Liver (tissue), 3 donors: Measurements from ENCODE around the gene ATXN10.

Experiments used
- EGR1 ChIP-seq, 2 donors: IDR thresholded peaks; 2 replicates each; pipeline ENCODE4 v1.6.1; 2016 to 2018; ENCODE audit warnings: antibody characterized with exemption in 2 of 2, low read depth in 2 of 2
- FOXA1 ChIP-seq: IDR thresholded peaks from 2 replicates; pipeline ENCODE4 v1.6.1; 2016; ENCODE audit warnings: antibody characterized with exemption
- FOXA2 ChIP-seq: IDR thresholded peaks from 2 replicates; pipeline ENCODE4 v1.6.1; 2016; ENCODE audit warnings: antibody characterized with exemption
- GABPA ChIP-seq, 2 donors: IDR thresholded peaks in 1 of 2; conservative IDR thresholded peaks in 1 of 2; 2 replicates each; pipeline ENCODE4 v1.6.1; 2016; ENCODE audit warnings: antibody characterized with exemption in 2 of 2, mild to moderate bottlenecking in 1 of 2, moderate library complexity in 1 of 2
- JUND ChIP-seq, 2 donors: IDR thresholded peaks; 2 replicates each; pipeline ENCODE4 v1.6.1; 2016; ENCODE audit warnings: antibody characterized with exemption in 2 of 2
- RAD21 ChIP-seq, 2 donors: IDR thresholded peaks; 2 replicates each; pipeline ENCODE4 v1.6.1; 2016; ENCODE audit warnings: antibody characterized with exemption in 2 of 2, mild to moderate bottlenecking in 2 of 2
- RXRA ChIP-seq, 2 donors: IDR thresholded peaks; 2 replicates each; pipeline ENCODE4 v1.6.1; 2017 to 2018; ENCODE audit warnings: antibody characterized with exemption in 2 of 2, mild to moderate bottlenecking in 1 of 2
- SP1 ChIP-seq: IDR thresholded peaks from 2 replicates; pipeline ENCODE4 v1.6.1; 2018; ENCODE audit warnings: antibody characterized with exemption, mild to moderate bottlenecking
- TAF1 ChIP-seq: conservative IDR thresholded peaks from 2 replicates; pipeline ENCODE4 v1.6.1; 2016; ENCODE audit warnings: antibody characterized with exemption, mild to moderate bottlenecking
- TF ChIP-seq, protein P1 (sequence below): fragments of 150-350 bp; IDR thresholded peaks from 2 replicates; pipeline ENCODE4 v1.5.1; 2017; ENCODE audit warnings: improper control_type of control experiment, low read depth, low read length; ENCODE audit not compliant: missing input control
- TF ChIP-seq, protein P2 (sequence below): IDR thresholded peaks from 2 replicates; pipeline ENCODE4 v1.6.1; 2016; ENCODE audit warnings: antibody characterized with exemption
- TF ChIP-seq, protein P3 (sequence below): IDR thresholded peaks from 2 replicates; pipeline ENCODE4 v1.6.1; 2016; ENCODE audit warnings: antibody characterized with exemption, mild to moderate bottlenecking
- TF ChIP-seq, protein P4 (sequence below): IDR thresholded peaks from 2 replicates; pipeline ENCODE4 v1.6.1; 2016; ENCODE audit warnings: antibody characterized with exemption
- donor health status: healthy.
- donor health status: healthy.

DNA sequence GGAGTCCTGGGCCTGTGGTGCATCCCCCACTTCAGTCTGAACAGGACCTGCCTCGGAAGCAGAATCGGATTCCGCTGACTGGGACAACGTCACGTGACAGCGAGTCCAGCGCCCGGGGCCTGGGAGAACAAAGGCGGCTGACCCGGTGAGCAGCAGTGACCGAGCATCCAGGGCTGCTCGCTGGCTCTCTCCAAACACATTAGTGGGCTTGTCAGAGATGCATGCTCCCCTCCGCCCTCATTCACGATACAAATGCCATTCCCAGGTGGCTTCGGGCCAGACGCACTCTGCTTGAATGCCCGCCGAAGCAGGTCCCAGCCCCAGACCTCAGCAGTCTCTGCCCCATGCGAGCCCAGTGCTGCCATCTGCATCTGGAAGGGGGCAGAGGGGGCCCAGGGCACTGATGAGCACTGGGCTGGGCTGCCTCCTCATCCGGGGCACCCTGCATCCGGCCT lies 214.3 kb downstream of the ATXN10 start:
- TF ChIP-seq, protein P1, sequence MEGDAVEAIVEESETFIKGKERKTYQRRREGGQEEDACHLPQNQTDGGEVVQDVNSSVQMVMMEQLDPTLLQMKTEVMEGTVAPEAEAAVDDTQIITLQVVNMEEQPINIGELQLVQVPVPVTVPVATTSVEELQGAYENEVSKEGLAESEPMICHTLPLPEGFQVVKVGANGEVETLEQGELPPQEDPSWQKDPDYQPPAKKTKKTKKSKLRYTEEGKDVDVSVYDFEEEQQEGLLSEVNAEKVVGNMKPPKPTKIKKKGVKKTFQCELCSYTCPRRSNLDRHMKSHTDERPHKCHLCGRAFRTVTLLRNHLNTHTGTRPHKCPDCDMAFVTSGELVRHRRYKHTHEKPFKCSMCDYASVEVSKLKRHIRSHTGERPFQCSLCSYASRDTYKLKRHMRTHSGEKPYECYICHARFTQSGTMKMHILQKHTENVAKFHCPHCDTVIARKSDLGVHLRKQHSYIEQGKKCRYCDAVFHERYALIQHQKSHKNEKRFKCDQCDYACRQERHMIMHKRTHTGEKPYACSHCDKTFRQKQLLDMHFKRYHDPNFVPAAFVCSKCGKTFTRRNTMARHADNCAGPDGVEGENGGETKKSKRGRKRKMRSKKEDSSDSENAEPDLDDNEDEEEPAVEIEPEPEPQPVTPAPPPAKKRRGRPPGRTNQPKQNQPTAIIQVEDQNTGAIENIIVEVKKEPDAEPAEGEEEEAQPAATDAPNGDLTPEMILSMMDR: no peak
- TF ChIP-seq, protein P2, sequence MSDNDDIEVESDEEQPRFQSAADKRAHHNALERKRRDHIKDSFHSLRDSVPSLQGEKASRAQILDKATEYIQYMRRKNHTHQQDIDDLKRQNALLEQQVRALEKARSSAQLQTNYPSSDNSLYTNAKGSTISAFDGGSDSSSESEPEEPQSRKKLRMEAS: no peak
- no peak for TF ChIP-seq FOXA1
- no peak for TF ChIP-seq EGR1 (IDR thresholded peaks at IDR 0.05; ENCODE audit: low read depth in 2 of 2)
- no peak for TF ChIP-seq GABPA (IDR thresholded peaks at IDR 0.05 in 1 of 2, conservative IDR thresholded peaks at IDR 0.05 in 1 of 2)
- TF ChIP-seq, protein P3, sequence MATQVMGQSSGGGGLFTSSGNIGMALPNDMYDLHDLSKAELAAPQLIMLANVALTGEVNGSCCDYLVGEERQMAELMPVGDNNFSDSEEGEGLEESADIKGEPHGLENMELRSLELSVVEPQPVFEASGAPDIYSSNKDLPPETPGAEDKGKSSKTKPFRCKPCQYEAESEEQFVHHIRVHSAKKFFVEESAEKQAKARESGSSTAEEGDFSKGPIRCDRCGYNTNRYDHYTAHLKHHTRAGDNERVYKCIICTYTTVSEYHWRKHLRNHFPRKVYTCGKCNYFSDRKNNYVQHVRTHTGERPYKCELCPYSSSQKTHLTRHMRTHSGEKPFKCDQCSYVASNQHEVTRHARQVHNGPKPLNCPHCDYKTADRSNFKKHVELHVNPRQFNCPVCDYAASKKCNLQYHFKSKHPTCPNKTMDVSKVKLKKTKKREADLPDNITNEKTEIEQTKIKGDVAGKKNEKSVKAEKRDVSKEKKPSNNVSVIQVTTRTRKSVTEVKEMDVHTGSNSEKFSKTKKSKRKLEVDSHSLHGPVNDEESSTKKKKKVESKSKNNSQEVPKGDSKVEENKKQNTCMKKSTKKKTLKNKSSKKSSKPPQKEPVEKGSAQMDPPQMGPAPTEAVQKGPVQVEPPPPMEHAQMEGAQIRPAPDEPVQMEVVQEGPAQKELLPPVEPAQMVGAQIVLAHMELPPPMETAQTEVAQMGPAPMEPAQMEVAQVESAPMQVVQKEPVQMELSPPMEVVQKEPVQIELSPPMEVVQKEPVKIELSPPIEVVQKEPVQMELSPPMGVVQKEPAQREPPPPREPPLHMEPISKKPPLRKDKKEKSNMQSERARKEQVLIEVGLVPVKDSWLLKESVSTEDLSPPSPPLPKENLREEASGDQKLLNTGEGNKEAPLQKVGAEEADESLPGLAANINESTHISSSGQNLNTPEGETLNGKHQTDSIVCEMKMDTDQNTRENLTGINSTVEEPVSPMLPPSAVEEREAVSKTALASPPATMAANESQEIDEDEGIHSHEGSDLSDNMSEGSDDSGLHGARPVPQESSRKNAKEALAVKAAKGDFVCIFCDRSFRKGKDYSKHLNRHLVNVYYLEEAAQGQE: no peak
- TF ChIP-seq SP1: no peak
- TF ChIP-seq, protein P4, sequence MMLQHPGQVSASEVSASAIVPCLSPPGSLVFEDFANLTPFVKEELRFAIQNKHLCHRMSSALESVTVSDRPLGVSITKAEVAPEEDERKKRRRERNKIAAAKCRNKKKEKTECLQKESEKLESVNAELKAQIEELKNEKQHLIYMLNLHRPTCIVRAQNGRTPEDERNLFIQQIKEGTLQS: no peak
- TF ChIP-seq RAD21 (IDR thresholded peaks at IDR 0.05): no peak
- no peak for TF ChIP-seq RXRA (IDR thresholded peaks at IDR 0.05)
- TF ChIP-seq TAF1: no peak
- no peak for TF ChIP-seq FOXA2
- no peak for TF ChIP-seq JUND (IDR thresholded peaks at IDR 0.05)
